IMR-90 (cell line): ENCODE data around the gene RTEL1.

Experiments
- BHLHE40 ChIP-seq: fragments of 150-350 bp; IDR thresholded peaks from 2 replicates; pipeline ENCODE4 v1.6.1; 2016; ENCODE audit warnings: mild to moderate bottlenecking, low read depth, low read length
- FOS ChIP-seq: fragments of 150-350 bp; IDR thresholded peaks from 2 replicates; pipeline ENCODE4 v1.6.1; 2016; ENCODE audit warnings: low read depth, low read length
- POLR2A ChIP-seq: IDR thresholded peaks from 2 replicates; pipeline ENCODE4 v1.6.1; 2012; ENCODE audit warnings: mild to moderate bottlenecking, low read depth, low read length
- RCOR1 ChIP-seq: IDR thresholded peaks from 2 replicates; pipeline ENCODE4 v1.6.1; 2012; ENCODE audit warnings: mild to moderate bottlenecking, low read length, improper control_type of control experiment; ENCODE audit not compliant: insufficient replicate concordance
- TF ChIP-seq, protein P1 (sequence below): conservative IDR thresholded peaks from 2 replicates; pipeline ENCODE4 v1.5.1; 2012; ENCODE audit warnings: mild to moderate bottlenecking, low read depth, low read length, improper control_type of control experiment
- TF ChIP-seq, protein P2 (sequence below): fragments of 150-350 bp; IDR thresholded peaks from 2 replicates; pipeline ENCODE4 v1.6.1; 2016; ENCODE audit warnings: low read depth, mild to moderate bottlenecking, low read length, moderate library complexity, borderline replicate concordance

DNA sequence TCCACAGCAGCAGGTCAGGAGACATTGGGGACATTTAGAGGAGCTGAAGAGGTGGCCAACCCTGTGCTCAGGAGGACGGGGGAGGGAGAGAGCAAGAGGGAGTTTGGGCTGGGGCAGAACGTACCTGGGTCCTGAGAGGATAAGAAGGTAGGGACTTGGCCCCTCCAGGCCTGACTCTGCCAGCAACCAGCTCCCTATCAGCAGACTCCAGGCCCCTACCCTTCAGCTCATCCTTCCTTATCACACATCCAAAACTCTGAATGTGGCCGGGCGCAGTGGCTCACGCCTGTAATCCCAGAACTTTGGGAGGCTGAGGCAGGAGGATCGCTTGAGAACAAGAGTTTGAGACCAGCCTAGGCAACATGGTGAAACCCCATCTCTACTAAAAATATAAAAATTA is 9.9 kb upstream of the RTEL1 start:
- TF ChIP-seq, protein P1, sequence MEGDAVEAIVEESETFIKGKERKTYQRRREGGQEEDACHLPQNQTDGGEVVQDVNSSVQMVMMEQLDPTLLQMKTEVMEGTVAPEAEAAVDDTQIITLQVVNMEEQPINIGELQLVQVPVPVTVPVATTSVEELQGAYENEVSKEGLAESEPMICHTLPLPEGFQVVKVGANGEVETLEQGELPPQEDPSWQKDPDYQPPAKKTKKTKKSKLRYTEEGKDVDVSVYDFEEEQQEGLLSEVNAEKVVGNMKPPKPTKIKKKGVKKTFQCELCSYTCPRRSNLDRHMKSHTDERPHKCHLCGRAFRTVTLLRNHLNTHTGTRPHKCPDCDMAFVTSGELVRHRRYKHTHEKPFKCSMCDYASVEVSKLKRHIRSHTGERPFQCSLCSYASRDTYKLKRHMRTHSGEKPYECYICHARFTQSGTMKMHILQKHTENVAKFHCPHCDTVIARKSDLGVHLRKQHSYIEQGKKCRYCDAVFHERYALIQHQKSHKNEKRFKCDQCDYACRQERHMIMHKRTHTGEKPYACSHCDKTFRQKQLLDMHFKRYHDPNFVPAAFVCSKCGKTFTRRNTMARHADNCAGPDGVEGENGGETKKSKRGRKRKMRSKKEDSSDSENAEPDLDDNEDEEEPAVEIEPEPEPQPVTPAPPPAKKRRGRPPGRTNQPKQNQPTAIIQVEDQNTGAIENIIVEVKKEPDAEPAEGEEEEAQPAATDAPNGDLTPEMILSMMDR, result no peak
- TF ChIP-seq, protein P2, sequence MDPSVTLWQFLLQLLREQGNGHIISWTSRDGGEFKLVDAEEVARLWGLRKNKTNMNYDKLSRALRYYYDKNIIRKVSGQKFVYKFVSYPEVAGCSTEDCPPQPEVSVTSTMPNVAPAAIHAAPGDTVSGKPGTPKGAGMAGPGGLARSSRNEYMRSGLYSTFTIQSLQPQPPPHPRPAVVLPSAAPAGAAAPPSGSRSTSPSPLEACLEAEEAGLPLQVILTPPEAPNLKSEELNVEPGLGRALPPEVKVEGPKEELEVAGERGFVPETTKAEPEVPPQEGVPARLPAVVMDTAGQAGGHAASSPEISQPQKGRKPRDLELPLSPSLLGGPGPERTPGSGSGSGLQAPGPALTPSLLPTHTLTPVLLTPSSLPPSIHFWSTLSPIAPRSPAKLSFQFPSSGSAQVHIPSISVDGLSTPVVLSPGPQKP, result no peak
- TF ChIP-seq BHLHE40 (no peak), RCOR1 (no peak), FOS (no peak), POLR2A (no peak)
